SJSA1 (cell line): ENCODE results near the gene NR3C2. TPM values are rescaled to one million over a fixed set of nuclear protein-coding genes. Genes with fewer than 3 reads are reported as not detected.

Source experiments
- DNase-seq, 2 experiments: peaks; one replicate each; pipeline ENCODE4 v3.0.0-alpha.2; 2015 to 2020; ENCODE audit warnings: low spot score in 2 of 2, low read depth in 1 of 2
- H3K27ac ChIP-seq: fragments of 250-450 bp; sonication (Bioruptor Pico); 2 replicates; pipeline ENCODE4 v1.5.1; 2020; ENCODE audit warnings: mild to moderate bottlenecking, moderate library complexity
- H3K27me3 ChIP-seq: fragments of 250-450 bp; sonication (Bioruptor Pico); replicated peaks from 2 replicates; pipeline ENCODE4 v1.5.1; 2020; ENCODE audit warnings: mild to moderate bottlenecking, moderate library complexity
- H3K36me3 ChIP-seq: fragments of 250-450 bp; sonication (Bioruptor Pico); 2 replicates; pipeline ENCODE4 v1.5.1; 2020; ENCODE audit warnings: mild to moderate bottlenecking
- H3K4me1 ChIP-seq: fragments of 250-450 bp; sonication (Bioruptor Pico); replicated peaks from 2 replicates; pipeline ENCODE4 v1.6.1; 2021; ENCODE audit warnings: mild to moderate bottlenecking
- H3K4me3 ChIP-seq: fragments of 250-450 bp; sonication (Bioruptor Pico); 2 replicates; pipeline ENCODE4 v1.5.1; 2020; ENCODE audit warnings: mild to moderate bottlenecking
- H3K9me3 ChIP-seq: fragments of 250-450 bp; sonication (Bioruptor Pico); replicated peaks from 2 replicates; pipeline ENCODE4 v1.5.1; 2020; ENCODE audit warnings: mild to moderate bottlenecking
- total RNA-seq: library from RNA; depleted of rRNA; stranded (reverse); fragments of >200 nt; shearing (Covaris generic); gene quantifications from 2 replicates; pipeline ENCODE4 v1.2.3, GENCODE V29; 2014

The NR3C2 gene
- total RNA-seq, 1 experiment from 2014 or later, result 0.11 TPM

GRCh38 chr4:148030193-148030873, 411.9 kb downstream of the NR3C2 start:
- Histone ChIP-seq H3K27ac (no peak overlapping the region), H3K36me3 (no peaks in the 10 kb centered on the region), H3K9me3 (no peaks in the 10 kb centered on the region), H3K4me1 (no peaks in the 10 kb centered on the region), H3K27me3 (no peaks in the 10 kb centered on the region), H3K4me3 (no peak overlapping the region)
- no peak for DNase-seq

- no peak overlapping the region for H3K4me3 ChIP-seq
- no peak overlapping the region for H3K27ac ChIP-seq
- H3K9me3 ChIP-seq, result no peaks in the 10 kb centered on the region
- no peaks in the 10 kb centered on the region; the same call in 1 of the 2 replicates for H3K36me3 ChIP-seq
- H3K27me3 ChIP-seq, result no peaks in the 10 kb centered on the region
- no peaks in the 10 kb centered on the region for H3K4me1 ChIP-seq
- no peak for DNase-seq
These were observed 412.4 kb downstream of the NR3C2 start for GRCh38 chr4:148029781-148030180.
